ENCODE measurements around the gene TDRD10.

TDRD10 gene

GRCh38 chr1:154496383-154496782, 5.6 kb upstream of the TDRD10 start:
- H4K20me1 ChIP-seq (ENCODE audit: insufficient read depth, low read length), result no peaks in the 10 kb centered on the region
- no peaks in the 10 kb centered on the region for H3K79me2 ChIP-seq (ENCODE audit: low read length)
- peak overlapping the region; percentile 37 for H3K4me2 ChIP-seq (ENCODE audit: low read length)
- no peak overlapping the region for H3K9ac ChIP-seq (ENCODE audit: low read length)
- peaks cover 35% of the 10 kb centered on the region for H3K4me1 ChIP-seq (ENCODE audit: low read length)
- H3K9me3 ChIP-seq (ENCODE audit: insufficient read depth, low read length), result no peaks in the 10 kb centered on the region
- H2AFZ ChIP-seq (ENCODE audit: low read depth, low read length), result no peak overlapping the region
- no peak overlapping the region for H3K4me3 ChIP-seq (ENCODE audit: low read length)
- H3K27me3 ChIP-seq (ENCODE audit: low read depth, low read length), result peaks cover 19% of the 10 kb centered on the region
- TF ChIP-seq EZH2phosphoT487 (IDR thresholded peaks at IDR 0.05; ENCODE audit: low read depth), result no peak
- TF ChIP-seq, protein P1, sequence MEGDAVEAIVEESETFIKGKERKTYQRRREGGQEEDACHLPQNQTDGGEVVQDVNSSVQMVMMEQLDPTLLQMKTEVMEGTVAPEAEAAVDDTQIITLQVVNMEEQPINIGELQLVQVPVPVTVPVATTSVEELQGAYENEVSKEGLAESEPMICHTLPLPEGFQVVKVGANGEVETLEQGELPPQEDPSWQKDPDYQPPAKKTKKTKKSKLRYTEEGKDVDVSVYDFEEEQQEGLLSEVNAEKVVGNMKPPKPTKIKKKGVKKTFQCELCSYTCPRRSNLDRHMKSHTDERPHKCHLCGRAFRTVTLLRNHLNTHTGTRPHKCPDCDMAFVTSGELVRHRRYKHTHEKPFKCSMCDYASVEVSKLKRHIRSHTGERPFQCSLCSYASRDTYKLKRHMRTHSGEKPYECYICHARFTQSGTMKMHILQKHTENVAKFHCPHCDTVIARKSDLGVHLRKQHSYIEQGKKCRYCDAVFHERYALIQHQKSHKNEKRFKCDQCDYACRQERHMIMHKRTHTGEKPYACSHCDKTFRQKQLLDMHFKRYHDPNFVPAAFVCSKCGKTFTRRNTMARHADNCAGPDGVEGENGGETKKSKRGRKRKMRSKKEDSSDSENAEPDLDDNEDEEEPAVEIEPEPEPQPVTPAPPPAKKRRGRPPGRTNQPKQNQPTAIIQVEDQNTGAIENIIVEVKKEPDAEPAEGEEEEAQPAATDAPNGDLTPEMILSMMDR (IDR thresholded peaks at IDR 0.05; ENCODE audit: low read depth, low read length), result no peak
- H3K36me3 ChIP-seq (replicated peaks; ENCODE audit: low read depth, low read length), result no peaks in the 10 kb centered on the region
- no peak overlapping the region for H3K27ac ChIP-seq (ENCODE audit: low read length)

DNA sequence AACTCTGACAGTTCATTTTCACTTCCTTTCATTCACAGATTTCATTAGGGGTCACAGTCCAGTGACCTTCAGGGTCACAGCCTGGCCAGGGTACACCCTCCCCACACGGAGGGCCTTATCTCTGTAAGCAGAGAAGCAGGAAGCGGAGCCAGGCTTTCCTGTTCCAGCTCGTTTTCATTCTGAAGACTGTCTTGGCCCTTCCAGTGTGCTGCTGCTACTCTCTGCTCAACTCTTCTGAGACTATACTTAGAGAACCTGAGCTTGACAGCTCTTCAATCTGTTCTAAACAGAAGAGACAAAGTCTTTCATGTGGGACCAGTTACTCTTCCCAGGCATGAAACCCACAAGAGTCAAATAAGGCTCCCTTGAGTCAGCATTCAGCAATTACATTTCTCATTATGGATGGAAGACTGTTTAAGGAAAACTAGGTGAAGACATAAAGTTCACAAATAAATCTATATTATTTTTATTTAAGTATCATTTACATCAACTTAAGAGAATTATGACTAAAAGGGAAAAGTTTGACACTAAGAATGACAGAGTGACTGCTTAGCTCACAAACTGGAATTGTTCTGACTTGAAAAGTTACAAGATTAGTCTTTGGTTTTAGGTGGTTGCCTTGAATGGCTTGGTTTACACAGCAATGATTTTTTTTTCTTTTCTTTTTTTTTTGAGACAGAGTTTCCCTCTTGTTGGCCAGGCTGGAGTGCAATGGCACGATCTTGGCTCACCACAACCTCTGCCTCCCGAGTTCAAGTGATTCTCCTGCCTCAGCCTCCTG, 4.8 kb upstream of the TDRD10 start:
- no peaks in the 10 kb centered on the region for H4K20me1 ChIP-seq (ENCODE audit: insufficient read depth, low read length)
- peak overlapping the region; percentile 37 for H3K4me2 ChIP-seq (ENCODE audit: low read length)
- 0 out of 2 replicates have a peak overlapping the region, but pooled peaks have one; percentile 2 for H3K4me3 ChIP-seq (ENCODE audit: low read length)
- no peak for TF ChIP-seq EZH2phosphoT487 (IDR thresholded peaks at IDR 0.05; ENCODE audit: low read depth)
- TF ChIP-seq, protein P1 (IDR thresholded peaks at IDR 0.05; ENCODE audit: low read depth, low read length), result no peak
- no peaks in the 10 kb centered on the region for H3K9me3 ChIP-seq (ENCODE audit: insufficient read depth, low read length)
- H3K79me2 ChIP-seq (ENCODE audit: low read length), result no peaks in the 10 kb centered on the region
- no peaks in the 10 kb centered on the region for H3K36me3 ChIP-seq (replicated peaks; ENCODE audit: low read depth, low read length)
- no peak overlapping the region for H3K9ac ChIP-seq (ENCODE audit: low read length)
- H2AFZ ChIP-seq (ENCODE audit: low read depth, low read length), result 0 out of 2 replicates have a peak overlapping the region, but pooled peaks have one; percentile 1
- peaks cover 31% of the 10 kb centered on the region for H3K4me1 ChIP-seq (ENCODE audit: low read length)
- H3K27me3 ChIP-seq (ENCODE audit: low read depth, low read length), result peaks cover 16% of the 10 kb centered on the region
- H3K27ac ChIP-seq (ENCODE audit: low read length), result peak overlapping the region; percentile 8; the same call in 1 of the 2 replicates

GRCh38 chr1:154499446-154499845, 2.6 kb upstream of the TDRD10 start:
- H3K4me1 ChIP-seq (ENCODE audit: low read length), result peaks cover 14% of the 10 kb centered on the region
- no peak overlapping the region for H2AFZ ChIP-seq (ENCODE audit: low read depth, low read length)
- H3K9ac ChIP-seq (ENCODE audit: low read length), result no peak overlapping the region
- no peaks in the 10 kb centered on the region for H3K79me2 ChIP-seq (ENCODE audit: low read length)
- no peaks in the 10 kb centered on the region for H3K9me3 ChIP-seq (ENCODE audit: insufficient read depth, low read length)
- TF ChIP-seq, protein P1 (IDR thresholded peaks at IDR 0.05; ENCODE audit: low read depth, low read length), result no peak
- TF ChIP-seq EZH2phosphoT487 (IDR thresholded peaks at IDR 0.05; ENCODE audit: low read depth), result no peak
- no peaks in the 10 kb centered on the region for H3K36me3 ChIP-seq (replicated peaks; ENCODE audit: low read depth, low read length)
- H3K27ac ChIP-seq (ENCODE audit: low read length), result no peak overlapping the region
- H3K4me2 ChIP-seq (ENCODE audit: low read length), result no peak overlapping the region
- H3K4me3 ChIP-seq (ENCODE audit: low read length), result no peak overlapping the region
- H4K20me1 ChIP-seq (ENCODE audit: insufficient read depth, low read length), result no peaks in the 10 kb centered on the region
- peaks cover 16% of the 10 kb centered on the region for H3K27me3 ChIP-seq (ENCODE audit: low read depth, low read length)

DNA sequence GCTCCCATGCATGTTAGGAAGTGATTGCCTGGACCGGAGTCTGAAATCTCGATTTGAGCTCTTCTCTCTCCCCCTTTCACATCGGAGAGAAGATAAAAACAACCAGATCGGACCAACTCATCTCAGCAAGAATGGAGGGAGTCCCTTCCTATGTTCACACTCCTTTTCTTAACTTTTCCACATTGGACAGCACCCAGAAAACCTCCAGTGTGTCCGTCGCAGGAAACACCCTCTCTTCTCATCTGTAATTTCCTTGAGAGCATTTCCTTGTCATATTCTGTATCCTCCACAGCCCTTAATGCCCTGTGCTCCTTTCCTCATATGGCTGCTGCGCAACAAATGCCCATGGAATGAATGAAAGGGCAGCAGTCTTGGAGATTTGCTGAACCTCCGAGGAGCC, 1.5 kb upstream of the TDRD10 start:
- Histone ChIP-seq H3K9ac (ENCODE audit: low read length) (no peak overlapping the region), H3K4me1 (ENCODE audit: low read length) (peaks cover 14% of the 10 kb centered on the region), H3K9me3 (ENCODE audit: insufficient read depth, low read length) (no peaks in the 10 kb centered on the region), H3K4me2 (ENCODE audit: low read length) (no peak overlapping the region), H3K4me3 (ENCODE audit: low read length) (no peak overlapping the region), H3K27ac (ENCODE audit: low read length) (no peak overlapping the region), H2AFZ (ENCODE audit: low read depth, low read length) (no peak overlapping the region), H3K27me3 (ENCODE audit: low read depth, low read length) (peaks cover 16% of the 10 kb centered on the region), H3K79me2 (ENCODE audit: low read length) (no peaks in the 10 kb centered on the region), H4K20me1 (ENCODE audit: insufficient read depth, low read length) (no peaks in the 10 kb centered on the region), H3K36me3 (replicated peaks; ENCODE audit: low read depth, low read length) (no peaks in the 10 kb centered on the region)
- TF ChIP-seq, protein P1 (IDR thresholded peaks at IDR 0.05; ENCODE audit: low read depth, low read length), result no peak
- TF ChIP-seq EZH2phosphoT487 (IDR thresholded peaks at IDR 0.05; ENCODE audit: low read depth), result no peak
